Measurements from ENCODE around the gene SURF1.
"Not testable (repeated sequence)": the region's sequence is repeated elsewhere in the genome, so short reads cannot be mapped to it uniquely, and the experiment has no call there.

Gene SURF1

GRCh38 chr9:133341369-133342068, 14.8 kb downstream of the SURF1 start:
- no peak for DNase-seq

GRCh38 chr9:133340916-133341315, 15.4 kb downstream of the SURF1 start:
- DNase-seq, result no peak

- no peak for DNase-seq
These were observed 16.0 kb downstream of the SURF1 start for GRCh38 chr9:133340256-133340655.

- no peak for DNase-seq
These were observed 16.6 kb downstream of the SURF1 start for GRCh38 chr9:133339641-133340040.

- DNase-seq, result peak; percentile 72
These were observed 20.1 kb downstream of the SURF1 start, which contains the start of gene SURF6 for GRCh38 chr9:133335924-133336811. Gene SURF6, minus strand, starts transcription at chr9:133336188. Its CDS starts 56 bp downstream, at chr9:133336132.

- not testable (repeated sequence) for DNase-seq
These were observed 21.4 kb downstream of the SURF1 start for GRCh38 chr9:133334888-133335287.

- DNase-seq, result no peak
These were observed 22.1 kb downstream of the SURF1 start for GRCh38 chr9:133334161-133334560.

GRCh38 chr9:133333566-133333965, 22.7 kb downstream of the SURF1 start:
- no peak for DNase-seq

GRCh38 chr9:133333011-133333410, 23.3 kb downstream of the SURF1 start:
- no peak for DNase-seq

GRCh38 chr9:133332381-133332730, 23.9 kb downstream of the SURF1 start:
- DNase-seq, result no peak

- no peak for DNase-seq
These were observed 24.5 kb downstream of the SURF1 start for GRCh38 chr9:133331641-133332380.

GRCh38 chr9:133331221-133331620, 25.1 kb downstream of the SURF1 start:
- no peak for DNase-seq

GRCh38 chr9:133329306-133330156, 26.8 kb downstream of the SURF1 start:
- not testable (repeated sequence) for DNase-seq

GRCh38 chr9:133327834-133328484, 28.3 kb downstream of the SURF1 start:
- no peak for DNase-seq

- DNase-seq, result not testable (repeated sequence)
These were observed 29.3 kb downstream of the SURF1 start for GRCh38 chr9:133327021-133327420.

GRCh38 chr9:133323991-133324703, 32.1 kb downstream of the SURF1 start:
- DNase-seq, result no peak

- no peak for DNase-seq
These were observed 33.1 kb downstream of the SURF1 start for GRCh38 chr9:133323211-133323610.

GRCh38 chr9:133322701-133323100, 33.6 kb downstream of the SURF1 start:
- DNase-seq, result no peak

GRCh38 chr9:133321411-133321935, 34.8 kb downstream of the SURF1 start:
- DNase-seq, result no peak

- DNase-seq, result no peak
These were observed 35.8 kb downstream of the SURF1 start for GRCh38 chr9:133320421-133320881.

- not testable (repeated sequence) for DNase-seq
These were observed 38.7 kb downstream of the SURF1 start for GRCh38 chr9:133317551-133317950.
